IPS-11a (cell line): ENCODE results near the gene CATSPER4.
A peak's percentile ranks its signal among the peaks of the same experiment; 100 is the strongest.

Source experiments
- H3K4me3 ChIP-seq: one replicate; pipeline ENCODE4 v1.5.1; 2013; ENCODE audit warnings: low read depth, low read length, control low read depth

Gene CATSPER4

GRCh38 chr1:26190373-26190987, at the start of gene CATSPER4:
CATSPER4 (plus strand) TSS chr1:26190602; CDS start chr1:26190628, 26 bp downstream.
- H3K4me3 ChIP-seq: no peak within 1 kb of the TSS

DNA sequence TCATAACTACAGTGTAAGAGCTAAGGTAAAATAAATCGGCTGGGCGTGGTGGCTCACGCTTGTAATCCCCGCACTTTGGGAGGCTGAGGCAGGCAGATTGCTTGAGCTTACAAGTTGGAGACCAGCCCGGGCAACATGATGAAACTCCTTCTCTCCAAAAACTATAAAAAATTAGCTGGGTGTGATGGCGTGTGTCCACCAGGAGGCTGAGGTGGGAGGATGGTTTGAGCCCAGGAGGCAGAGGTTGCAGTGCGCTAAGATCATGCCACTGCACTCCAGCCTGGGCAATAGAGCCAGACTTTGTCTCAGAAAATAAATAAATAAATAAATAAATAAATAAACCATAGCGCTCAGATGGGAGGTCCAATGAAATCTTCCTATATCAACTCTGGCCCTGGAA, 48.2 kb upstream of the CATSPER4 start:
- H3K4me3 ChIP-seq: no peak overlapping the region

DNA sequence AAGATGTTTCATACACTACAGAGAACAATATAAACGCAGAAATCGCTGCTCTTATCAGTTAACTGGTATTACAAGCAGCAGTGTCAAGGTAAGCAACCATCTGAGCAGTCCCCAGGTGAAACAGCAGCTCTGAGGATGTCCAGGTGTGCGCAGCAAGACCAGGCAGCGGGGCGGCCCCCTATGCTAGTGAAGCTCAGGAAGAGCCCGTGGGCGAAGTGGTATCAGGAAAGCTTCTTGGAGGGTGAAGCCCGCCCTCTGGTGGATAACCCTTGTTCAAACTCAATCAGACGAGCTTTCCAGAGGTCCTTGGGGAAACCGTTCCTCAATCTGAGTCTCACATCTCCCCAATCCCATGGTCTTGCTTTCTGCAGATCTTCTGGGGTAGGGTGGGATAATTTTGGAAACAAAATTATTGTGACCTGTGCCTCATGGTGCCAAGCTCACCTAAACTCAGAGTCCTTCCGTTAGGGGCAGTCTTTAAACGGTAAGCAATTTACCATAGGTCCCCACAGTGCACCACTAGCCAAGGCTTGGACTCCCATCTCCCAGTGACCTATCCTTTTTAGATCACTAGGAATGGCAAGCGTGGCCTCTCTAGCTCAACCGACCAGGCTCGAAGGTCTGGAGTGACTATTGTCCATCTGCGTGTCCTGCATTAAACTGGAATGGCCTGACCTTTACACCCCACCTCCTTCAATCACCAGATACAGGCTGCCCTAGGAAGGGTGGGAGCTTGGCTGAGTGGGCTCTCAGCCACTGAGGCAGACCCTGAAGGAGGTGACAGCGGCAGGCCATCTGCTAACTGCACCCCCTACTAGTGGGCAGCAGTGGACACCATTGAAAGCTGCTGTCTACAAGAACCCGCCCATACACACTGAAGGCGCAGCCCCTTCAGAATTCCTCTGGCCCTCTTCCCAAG, 45.1 kb upstream of the CATSPER4 start:
- H3K4me3 ChIP-seq: no peak overlapping the region

DNA sequence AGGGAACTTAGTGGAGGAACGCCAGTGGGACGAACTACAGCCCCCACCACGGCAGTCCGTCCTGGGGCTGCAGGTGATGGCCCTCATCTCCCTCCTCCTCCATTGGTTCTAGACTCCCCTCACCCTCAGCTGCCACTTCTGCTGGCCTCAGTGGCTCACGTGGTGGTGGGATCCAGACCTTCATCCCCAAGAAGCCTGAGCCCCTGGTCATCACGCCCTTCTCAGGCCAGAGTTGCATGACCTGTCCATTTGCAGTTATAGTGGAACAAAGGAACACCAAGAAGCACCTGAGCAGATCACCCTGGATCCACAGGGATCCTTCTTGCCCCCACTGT, 44.5 kb upstream of the CATSPER4 start:
- no peak overlapping the region for H3K4me3 ChIP-seq

DNA sequence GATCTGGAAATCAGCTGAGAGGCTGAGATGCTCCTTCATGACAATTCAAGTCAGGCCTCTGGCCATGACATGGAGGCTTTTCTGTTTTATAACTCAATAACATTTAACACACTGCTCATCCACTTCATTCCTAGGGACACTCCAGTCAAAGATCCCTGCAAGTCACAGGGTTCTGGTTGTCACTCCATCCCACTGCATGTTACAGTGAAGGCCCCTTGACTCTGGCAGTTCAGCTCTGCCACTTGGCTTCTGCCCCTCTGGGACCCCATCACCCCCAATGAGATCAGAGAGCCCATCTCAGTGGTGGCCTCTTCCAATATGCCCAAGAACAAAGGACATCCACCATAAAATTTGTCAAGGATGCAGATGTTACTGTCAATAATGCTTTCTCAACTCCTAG, 41.5 kb upstream of the CATSPER4 start:
- H3K4me3 ChIP-seq: no peak overlapping the region

DNA sequence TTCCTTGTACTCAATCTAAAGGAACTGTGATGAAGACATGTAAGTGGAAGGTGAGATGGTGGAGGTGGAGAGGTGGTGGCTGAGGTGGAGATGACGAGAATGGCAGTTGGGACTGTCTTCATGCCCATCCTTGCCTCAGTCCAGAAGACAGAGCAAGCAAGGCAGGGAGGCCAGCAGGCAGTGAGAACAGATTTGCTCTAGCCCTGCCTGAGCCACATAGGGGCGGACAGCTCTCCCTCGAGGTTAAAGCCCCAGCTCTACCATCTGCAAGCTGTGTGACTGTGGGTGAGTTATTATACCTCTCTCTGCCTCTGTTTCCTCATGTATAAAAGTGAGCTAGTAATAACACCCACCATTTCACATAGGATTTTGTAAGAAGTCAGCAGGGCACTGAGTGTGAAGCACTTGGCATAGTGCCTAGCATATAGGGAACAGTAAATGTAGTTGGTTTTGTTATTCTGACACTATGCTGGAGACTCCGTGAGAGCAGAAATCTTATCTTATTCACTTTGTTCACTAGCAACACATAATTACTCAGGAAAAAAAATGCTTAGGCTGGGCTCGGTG, 36.4 kb upstream of the CATSPER4 start:
- no peak overlapping the region for H3K4me3 ChIP-seq

GRCh38 chr1:26154750-26155149, 35.7 kb upstream of the CATSPER4 start:
- no peak overlapping the region for H3K4me3 ChIP-seq

DNA sequence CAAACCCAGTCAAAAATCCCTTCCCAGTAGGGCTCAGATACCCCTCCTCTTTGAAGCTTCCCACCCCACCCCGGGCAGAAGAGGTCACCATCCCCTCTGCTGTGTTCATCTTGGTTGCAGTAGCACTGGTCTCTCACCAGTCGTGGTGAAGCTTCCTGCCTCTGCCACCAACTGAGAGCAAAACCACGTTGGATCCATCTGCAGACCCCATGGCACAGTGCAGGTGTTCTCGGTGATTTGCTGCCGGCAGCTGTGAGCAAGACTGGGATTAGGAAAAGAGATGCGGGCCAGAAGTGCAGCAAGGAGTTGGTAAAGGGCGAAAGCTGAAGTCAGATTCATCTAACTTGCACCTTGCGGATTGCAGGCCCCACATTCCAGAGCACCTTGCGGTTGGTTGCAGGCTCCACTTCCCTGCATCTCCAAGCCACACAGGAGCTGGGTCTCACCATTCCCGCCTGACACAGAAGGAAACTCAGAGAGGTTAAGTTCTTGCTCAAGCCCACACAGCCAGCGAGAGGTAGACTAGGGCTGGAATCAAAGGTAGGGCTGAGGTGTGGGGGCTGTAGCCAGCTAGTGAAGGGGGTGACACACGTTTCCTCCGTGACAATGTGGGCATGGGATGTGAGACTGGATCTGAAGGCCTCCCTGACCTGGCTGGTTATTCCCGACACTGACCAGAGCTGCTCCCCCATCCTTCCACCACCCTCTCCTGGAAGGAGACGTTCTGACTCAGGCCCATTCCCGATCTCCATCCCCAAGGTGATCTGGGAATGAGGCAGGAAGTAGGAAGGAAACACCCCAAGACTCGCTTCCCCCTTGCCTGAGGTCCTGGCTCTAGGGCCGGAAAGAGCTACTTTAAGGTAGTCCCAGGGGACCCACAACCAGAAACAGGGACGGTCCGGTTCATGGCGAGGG, 34.8 kb upstream of the CATSPER4 start:
- no peak overlapping the region for H3K4me3 ChIP-seq

- no peak overlapping the region for H3K4me3 ChIP-seq
These were observed 33.9 kb upstream of the CATSPER4 start for GRCh38 chr1:26156285-26157038.

- H3K4me3 ChIP-seq: no peak overlapping the region
These were observed 32.0 kb upstream of the CATSPER4 start for GRCh38 chr1:26158271-26158907.

- no peak within 1 kb of the TSS for H3K4me3 ChIP-seq
These were observed 31.3 kb upstream of the CATSPER4 start, which contains the start of gene FAM110D for GRCh38 chr1:26158908-26159742. FAM110D (plus strand) TSS chr1:26159079; CDS start chr1:26161292, 2,213 bp downstream.

GRCh38 chr1:26159743-26160039, 30.7 kb upstream of the CATSPER4 start:
- no peak overlapping the region for H3K4me3 ChIP-seq

- H3K4me3 ChIP-seq: no peak overlapping the region
These were observed 29.6 kb upstream of the CATSPER4 start for GRCh38 chr1:26160527-26161414.

DNA sequence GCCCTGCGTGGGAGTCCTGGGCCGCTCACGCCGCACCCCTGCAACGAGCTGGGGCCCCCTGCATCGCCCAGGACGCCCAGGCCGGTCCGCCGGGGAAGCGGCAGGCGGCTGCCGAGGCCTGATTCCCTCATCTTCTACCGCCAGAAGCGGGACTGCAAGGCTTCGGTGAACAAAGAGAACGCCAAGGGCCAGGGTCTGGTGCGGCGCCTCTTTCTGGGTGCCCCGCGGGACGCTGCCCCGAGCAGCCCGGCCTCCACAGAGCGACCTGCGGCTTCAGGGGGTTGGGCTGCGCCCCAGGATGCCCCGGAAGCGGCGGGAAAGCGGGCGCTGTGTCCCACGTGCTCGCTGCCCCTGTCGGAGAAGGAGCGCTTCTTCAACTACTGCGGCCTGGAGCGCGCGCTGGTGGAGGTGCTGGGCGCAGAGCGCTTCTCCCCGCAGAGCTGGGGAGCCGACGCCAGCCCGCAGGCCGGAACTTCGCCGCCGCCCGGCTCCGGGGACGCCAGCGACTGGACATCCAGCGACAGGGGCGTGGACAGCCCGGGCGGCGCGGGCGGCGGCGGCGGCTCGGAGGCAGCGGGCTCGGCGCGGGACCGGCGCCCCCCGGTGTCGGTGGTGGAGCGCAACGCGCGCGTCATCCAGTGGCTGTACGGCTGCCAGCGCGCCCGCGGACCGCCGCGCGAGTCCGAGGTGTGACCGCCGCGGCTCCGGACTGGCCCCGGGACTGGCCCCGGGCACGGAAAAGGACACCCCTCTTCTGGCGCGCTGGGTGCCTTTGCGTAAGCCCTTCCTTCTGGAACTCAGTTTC, 28.8 kb upstream of the CATSPER4 start:
- peak overlapping the region; percentile 27 for H3K4me3 ChIP-seq

DNA sequence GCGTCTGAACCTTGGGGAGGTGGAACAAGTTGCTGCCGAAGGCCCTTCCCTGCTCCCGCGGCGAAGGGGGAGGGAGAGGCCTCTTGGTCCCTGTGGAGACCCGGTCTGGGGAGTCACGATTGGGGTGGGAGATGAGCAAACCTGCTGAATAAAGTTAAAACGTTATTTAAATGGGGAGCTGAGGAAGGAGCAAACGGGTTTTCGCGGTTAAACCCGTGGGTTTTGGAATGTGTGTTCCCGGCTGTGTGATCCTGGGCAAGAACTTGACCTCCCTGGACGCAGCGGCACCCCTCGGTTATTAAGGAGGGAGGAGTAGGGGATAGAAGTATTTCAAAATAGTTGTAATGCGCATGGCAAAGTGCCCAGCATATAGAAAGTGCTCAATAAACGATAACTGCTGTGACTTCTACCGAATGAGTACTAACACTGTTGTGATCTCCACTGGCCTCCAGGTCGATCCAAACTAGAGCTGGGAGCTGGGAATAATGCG, 28.1 kb upstream of the CATSPER4 start:
- H3K4me3 ChIP-seq: peak overlapping the region; percentile 27

DNA sequence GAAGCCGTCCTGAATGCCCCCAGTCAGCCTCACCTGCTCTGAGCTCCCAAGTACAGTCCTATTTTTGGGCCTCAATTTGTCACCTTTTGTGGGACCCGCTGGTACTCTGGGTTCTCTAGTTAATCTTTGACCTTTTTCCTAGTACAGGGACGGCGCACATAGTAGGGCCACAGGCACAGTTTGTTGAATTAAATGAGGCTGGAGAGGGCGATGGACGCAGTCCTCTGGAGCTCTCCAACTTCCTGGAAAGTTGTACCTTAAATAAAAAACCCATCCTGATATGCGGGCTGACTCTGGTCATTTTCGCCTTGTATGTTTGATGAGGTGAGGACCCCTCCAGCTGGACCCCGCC, 26.7 kb upstream of the CATSPER4 start:
- no peak overlapping the region for H3K4me3 ChIP-seq
